ENCODE results near the gene ARHGAP8.

- no peak for TF ChIP-seq CTCF (IDR thresholded peaks at IDR 0.05)
- TF ChIP-seq POLR2AphosphoS5 (IDR thresholded peaks at IDR 0.05) = no peak
- no peak for TF ChIP-seq POLR2A (IDR thresholded peaks at IDR 0.05)
- no peak for TF ChIP-seq EP300 (IDR thresholded peaks at IDR 0.05)
These were observed 135.6 kb downstream of the ARHGAP8 start for GRCh38 chr22:44887941-44888366.
